ENCODE data around the gene LPP.

Gene LPP

DNA sequence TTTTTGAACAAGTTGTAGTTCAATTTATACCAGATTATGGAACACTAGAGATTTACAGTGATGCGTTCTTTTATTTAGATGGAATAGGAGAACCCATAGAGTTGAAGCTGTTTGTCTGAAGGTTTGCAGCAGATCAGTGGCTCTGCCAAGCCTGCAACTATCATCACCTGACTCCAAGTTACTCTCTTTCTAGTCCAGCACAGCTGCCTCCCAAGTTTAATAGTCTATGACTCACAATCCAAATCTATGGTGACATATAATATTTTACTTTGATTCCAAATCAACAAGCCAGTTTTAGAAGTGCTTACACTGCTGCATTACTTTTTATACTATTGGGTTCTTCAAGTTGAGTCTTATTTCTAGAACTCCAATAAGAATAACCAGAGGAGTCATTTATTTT lies 400.4 kb downstream of the LPP start:
- TF ChIP-seq TAF1 (IDR thresholded peaks at IDR 0.05; ENCODE audit: borderline replicate concordance, insufficient read depth, low read length) (no peak), FOXP2 (optimal IDR thresholded peaks at IDR 0.05; ENCODE audit: borderline replicate concordance, extremely low read depth, extremely low read length, insufficient read depth) (no peak)

DNA sequence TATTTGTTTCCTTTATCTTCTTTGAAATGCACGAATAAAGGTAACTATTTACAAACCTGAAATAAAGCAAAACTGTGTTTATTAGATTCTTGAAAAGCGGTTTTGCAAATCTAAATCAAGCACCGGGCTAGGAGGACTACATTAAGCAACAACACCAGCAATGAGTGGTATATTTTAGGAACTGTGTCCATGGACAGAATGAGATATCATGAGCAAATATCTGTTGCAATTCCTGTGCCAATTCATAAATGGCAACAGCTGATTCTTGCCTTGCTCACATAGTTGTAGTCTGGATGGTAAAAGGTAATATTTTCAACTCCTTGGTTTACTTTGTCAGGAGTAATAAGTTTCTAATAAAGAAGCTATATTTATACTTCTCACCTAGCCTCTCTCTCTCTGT lies 403.3 kb downstream of the LPP start:
- no peak for TF ChIP-seq SIN3A (IDR thresholded peaks at IDR 0.05; ENCODE audit: borderline replicate concordance, insufficient read depth, low read length)
- no peak for TF ChIP-seq POLR2AphosphoS5 (IDR thresholded peaks at IDR 0.05; ENCODE audit: low read depth, low read length)
- TF ChIP-seq FOXP2 (optimal IDR thresholded peaks at IDR 0.05; ENCODE audit: borderline replicate concordance, extremely low read depth, extremely low read length, insufficient read depth): no peak

DNA sequence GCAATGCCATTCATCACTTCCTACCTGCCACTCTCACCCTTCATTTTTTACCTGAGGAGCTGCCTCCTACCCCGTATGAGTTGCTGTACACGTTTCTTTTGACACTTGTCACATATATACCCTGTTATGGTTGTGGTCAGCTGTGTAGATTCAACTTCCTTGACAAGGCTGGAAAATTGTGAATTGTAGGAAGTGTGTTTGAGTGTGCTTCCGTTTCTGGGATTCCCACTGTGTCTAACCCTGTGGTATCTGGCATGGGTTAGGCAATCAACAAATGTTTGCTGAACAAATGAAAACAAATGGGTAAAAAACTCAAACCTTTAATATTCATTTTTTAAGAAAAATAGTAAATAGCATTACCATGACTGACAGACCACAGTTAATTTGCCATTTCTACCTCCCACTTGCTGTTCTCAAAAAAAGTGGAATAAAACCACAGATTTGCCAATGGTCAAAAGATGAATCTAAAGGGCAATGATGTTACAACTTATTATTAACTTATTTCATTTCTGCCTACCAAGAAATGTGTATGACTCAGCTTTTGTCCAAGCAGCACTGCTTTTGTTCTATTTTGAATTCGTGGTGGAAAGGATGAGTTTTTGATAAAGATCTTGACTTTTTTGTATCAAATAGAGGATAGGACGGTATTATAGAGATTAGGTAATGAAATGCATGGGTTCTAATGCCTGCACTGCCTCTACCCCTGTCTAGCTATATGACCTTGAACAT lies 404.6 kb downstream of the LPP start:
- no peak for TF ChIP-seq POLR2AphosphoS5 (IDR thresholded peaks at IDR 0.05; ENCODE audit: low read depth, low read length)
- no peak for TF ChIP-seq SIN3A (IDR thresholded peaks at IDR 0.05; ENCODE audit: borderline replicate concordance, insufficient read depth, low read length)
- no peak for TF ChIP-seq TAF1 (IDR thresholded peaks at IDR 0.05; ENCODE audit: borderline replicate concordance, insufficient read depth, low read length)
- TF ChIP-seq, protein P1, sequence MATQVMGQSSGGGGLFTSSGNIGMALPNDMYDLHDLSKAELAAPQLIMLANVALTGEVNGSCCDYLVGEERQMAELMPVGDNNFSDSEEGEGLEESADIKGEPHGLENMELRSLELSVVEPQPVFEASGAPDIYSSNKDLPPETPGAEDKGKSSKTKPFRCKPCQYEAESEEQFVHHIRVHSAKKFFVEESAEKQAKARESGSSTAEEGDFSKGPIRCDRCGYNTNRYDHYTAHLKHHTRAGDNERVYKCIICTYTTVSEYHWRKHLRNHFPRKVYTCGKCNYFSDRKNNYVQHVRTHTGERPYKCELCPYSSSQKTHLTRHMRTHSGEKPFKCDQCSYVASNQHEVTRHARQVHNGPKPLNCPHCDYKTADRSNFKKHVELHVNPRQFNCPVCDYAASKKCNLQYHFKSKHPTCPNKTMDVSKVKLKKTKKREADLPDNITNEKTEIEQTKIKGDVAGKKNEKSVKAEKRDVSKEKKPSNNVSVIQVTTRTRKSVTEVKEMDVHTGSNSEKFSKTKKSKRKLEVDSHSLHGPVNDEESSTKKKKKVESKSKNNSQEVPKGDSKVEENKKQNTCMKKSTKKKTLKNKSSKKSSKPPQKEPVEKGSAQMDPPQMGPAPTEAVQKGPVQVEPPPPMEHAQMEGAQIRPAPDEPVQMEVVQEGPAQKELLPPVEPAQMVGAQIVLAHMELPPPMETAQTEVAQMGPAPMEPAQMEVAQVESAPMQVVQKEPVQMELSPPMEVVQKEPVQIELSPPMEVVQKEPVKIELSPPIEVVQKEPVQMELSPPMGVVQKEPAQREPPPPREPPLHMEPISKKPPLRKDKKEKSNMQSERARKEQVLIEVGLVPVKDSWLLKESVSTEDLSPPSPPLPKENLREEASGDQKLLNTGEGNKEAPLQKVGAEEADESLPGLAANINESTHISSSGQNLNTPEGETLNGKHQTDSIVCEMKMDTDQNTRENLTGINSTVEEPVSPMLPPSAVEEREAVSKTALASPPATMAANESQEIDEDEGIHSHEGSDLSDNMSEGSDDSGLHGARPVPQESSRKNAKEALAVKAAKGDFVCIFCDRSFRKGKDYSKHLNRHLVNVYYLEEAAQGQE (IDR thresholded peaks at IDR 0.05; ENCODE audit: insufficient read depth in 1 of 2, low read depth in 2 of 2, low read length in 2 of 2): no peak
- no peak for TF ChIP-seq FOXP2 (optimal IDR thresholded peaks at IDR 0.05; ENCODE audit: borderline replicate concordance, extremely low read depth, extremely low read length, insufficient read depth)

DNA sequence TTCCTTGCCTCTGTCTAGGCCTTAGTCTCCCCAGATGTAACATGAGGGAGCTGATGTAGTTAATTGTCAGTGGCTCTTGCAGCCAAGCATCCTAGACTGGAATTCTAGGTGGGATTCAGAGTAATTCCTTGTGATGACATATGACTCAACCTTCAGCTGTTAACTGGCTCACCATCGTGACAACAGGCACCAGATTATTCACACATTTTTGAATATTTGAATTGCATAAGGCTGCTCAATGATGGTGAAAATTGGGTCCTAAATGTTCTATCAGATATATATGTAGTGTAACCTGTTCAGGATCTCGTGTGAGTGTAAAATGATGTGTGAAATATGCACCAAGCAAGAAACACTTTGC lies 405.1 kb downstream of the LPP start:
- no peak for TF ChIP-seq FOXP2 (optimal IDR thresholded peaks at IDR 0.05; ENCODE audit: borderline replicate concordance, extremely low read depth, extremely low read length, insufficient read depth)
- no peak for TF ChIP-seq SIN3A (IDR thresholded peaks at IDR 0.05; ENCODE audit: borderline replicate concordance, insufficient read depth, low read length)
- no peak for TF ChIP-seq TAF1 (IDR thresholded peaks at IDR 0.05; ENCODE audit: borderline replicate concordance, insufficient read depth, low read length)
- TF ChIP-seq, protein P1 (IDR thresholded peaks at IDR 0.05; ENCODE audit: insufficient read depth in 1 of 2, low read depth in 2 of 2, low read length in 2 of 2): no peak
- no peak for TF ChIP-seq POLR2AphosphoS5 (IDR thresholded peaks at IDR 0.05; ENCODE audit: low read depth, low read length)

DNA sequence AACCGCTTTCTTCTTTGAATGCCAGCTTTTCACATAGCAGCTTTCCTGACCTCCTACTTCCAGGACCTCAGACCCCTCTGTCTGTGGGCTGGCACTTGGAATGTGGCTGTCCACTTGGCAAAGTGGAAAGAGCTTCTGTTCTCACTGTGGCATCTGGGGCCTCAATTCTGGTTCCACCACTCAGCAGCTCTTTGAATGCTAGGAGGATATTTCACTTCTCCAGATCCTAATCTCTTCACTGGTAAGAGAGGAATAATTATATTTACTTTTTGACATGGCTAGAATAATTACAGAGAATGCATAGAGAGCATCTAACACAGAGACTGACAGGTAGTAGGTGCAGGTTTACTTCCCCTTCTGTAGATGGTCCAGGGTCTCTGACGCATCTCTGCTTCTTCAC lies 405.9 kb downstream of the LPP start:
- TF ChIP-seq POLR2AphosphoS5 (IDR thresholded peaks at IDR 0.05; ENCODE audit: low read depth, low read length): no peak
- TF ChIP-seq, protein P1 (IDR thresholded peaks at IDR 0.05; ENCODE audit: insufficient read depth in 1 of 2, low read depth in 2 of 2, low read length in 2 of 2): no peak

DNA sequence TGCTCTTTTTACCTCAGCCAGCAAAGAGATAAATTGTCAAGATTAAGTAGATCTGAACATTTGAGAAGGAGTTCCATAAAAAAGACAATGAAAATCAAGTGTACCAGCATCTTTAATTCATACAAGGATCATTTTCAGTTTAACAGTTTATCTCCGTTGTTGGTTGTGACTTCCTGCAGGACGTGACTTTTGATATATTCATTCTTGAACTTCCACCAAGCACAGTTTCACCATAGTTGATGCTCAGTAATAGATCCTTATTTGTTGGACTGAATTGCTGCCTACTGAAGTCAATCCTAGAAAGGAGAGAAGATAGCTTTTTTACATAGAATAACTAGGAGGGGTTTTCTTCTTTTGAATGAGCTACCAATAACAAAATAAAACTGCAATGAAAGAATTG lies 408.2 kb downstream of the LPP start:
- no peak for TF ChIP-seq TAF1 (IDR thresholded peaks at IDR 0.05; ENCODE audit: borderline replicate concordance, insufficient read depth, low read length)
- TF ChIP-seq SIN3A (IDR thresholded peaks at IDR 0.05; ENCODE audit: borderline replicate concordance, insufficient read depth, low read length): no peak
- no peak for TF ChIP-seq FOXP2 (optimal IDR thresholded peaks at IDR 0.05; ENCODE audit: borderline replicate concordance, extremely low read depth, extremely low read length, insufficient read depth)
- no peak for TF ChIP-seq POLR2AphosphoS5 (IDR thresholded peaks at IDR 0.05; ENCODE audit: low read depth, low read length)
- TF ChIP-seq, protein P1 (IDR thresholded peaks at IDR 0.05; ENCODE audit: insufficient read depth in 1 of 2, low read depth in 2 of 2, low read length in 2 of 2): no peak
